ENCODE results near the gene CD300LF.

Gene CD300LF

GRCh38 chr17:74712756-74713155, at the start of gene CD300LF:
TSS of gene CD300LF (minus strand) at chr17:74712923. CDS start at chr17:74712866, 57 bp downstream.
- DNase-seq: no peak

DNA sequence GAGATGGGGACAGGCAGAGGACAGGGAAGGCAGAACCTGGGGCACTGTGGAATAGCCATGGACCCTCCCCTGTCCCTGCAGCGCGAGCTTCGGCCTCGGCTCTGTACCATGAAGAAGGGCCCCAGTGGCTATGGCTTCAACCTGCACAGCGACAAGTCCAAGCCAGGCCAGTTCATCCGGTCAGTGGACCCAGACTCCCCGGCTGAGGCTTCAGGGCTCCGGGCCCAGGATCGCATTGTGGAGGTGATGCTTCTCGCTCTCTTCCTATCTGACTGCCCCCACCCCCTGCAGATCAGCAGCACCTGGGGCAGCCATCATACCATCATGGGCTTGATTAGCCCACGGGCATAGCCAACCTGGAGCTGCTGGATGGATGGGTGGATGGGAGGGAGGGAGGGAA, 49.2 kb upstream of the CD300LF start:
- ATAC-seq (no peak), DNase-seq (no peak)

More at GRCh38 chr17:74712756-74713155, at the start of gene CD300LF:
- ATAC-seq: no peak

DNA sequence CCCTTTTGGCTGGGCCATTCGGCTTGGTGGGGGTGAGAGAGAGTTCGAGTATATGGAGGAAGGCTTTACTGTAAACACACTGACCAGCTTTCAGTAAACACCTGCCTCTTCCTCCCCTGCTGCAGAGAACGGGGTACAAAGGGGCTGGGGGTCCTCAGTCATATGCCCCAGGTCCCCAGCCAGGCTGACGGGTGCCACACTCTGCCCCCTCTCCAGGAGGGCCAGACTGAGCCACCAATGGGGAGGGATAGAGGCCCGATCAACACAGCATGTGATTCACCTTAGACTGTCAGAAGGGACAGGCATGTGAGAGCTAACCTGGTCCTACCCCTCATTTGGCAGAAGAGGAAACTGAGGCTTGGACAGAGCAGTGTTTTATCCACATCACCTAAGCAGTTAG, 48.7 kb upstream of the CD300LF start:
- DNase-seq: no peak
- ATAC-seq: no peak

DNA sequence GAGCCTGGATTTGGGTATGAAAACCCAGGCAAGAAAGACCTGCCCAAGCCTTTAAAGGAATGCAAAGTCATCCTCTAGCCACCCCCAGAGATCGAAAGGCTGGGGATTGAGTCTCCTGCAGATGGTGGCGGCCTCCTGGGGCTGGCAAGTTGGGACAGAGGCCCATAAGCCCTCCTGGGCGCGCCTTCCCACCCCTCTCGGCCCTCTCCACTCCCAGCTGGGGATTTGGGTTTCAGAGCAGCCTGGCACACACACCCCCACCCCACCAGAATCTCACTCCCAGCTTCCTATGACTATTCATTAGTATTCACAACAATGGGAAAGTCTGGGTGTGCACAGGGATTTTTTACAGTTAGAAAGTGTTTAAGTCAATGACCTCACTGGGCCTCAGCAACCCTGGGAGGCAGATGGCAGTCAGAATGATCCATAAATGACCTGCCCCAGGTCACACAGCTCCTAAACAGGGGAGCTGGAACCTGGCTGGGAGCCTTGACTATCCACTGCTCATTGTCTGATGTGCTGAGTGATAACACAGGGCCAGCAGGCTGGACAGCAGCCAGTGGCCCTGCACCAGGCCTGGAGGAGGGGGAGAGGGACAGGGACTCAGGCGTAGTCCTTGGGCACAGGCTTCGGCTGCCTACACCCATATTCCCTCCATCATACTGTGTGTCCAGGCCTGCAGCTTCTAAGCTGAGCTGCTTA, 47.8 kb upstream of the CD300LF start:
- ATAC-seq: no peak

GRCh38 chr17:74759941-74760340, 47.2 kb upstream of the CD300LF start:
- ATAC-seq: no peak

More for the DNA sequence above, 47.8 kb upstream of the CD300LF start:
- DNase-seq: no peak

DNA sequence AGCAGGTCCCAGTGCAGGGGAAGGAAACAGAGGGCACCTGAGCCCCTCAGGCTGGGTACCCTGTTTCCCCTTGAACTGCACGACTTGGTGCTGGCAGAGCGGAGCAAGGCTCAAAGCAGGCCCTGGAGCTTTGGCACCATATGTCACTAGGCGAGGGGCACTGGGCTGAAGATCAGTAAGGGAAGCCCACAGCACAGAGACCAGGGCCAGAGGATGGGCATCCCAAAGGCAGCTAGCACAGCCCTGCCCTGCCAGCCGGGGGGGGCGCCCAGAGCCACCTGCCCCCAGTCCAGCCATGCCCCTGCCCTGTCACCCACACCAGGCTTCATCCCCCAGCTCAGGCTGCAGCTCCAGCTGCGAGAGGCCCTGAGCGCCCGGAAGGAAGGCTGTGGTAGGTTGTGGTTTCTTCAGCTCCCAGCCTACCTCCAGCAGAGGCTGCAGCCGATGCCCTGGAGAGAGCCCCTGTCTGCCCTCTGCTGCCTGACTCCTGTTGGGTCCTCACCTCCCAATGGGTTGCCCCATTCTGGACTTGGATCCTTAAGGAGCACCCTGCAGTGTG, 46.6 kb upstream of the CD300LF start:
- ATAC-seq (peak; percentile 80), DNase-seq (peak; percentile 55)

More at GRCh38 chr17:74759941-74760340, 47.2 kb upstream of the CD300LF start:
- no peak for DNase-seq

GRCh38 chr17:74758848-74759168, 46.1 kb upstream of the CD300LF start:
- DNase-seq (no peak), ATAC-seq (peak; percentile 54)

- no peak for ATAC-seq
- no peak for DNase-seq
These were observed 45.5 kb upstream of the CD300LF start for GRCh38 chr17:74757931-74758847.

DNA sequence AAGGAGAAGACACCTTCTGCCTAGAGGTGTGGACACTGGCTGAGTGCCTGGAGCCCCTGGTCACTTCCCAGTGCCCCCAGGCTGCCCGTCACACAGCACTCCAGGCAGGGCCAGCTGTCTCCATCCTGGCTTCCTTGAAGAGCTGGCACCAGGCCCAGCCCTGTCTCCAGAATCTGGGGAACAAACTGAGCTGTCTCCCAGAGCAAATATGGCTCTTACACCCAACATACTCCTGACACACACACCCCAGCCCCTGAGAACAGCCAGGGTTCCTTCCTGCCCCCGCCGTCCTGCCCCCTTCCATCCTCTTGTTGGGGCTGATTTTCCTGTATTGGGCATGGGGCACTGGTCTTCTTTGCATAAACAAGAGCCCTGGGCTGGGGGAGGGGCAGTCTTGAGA, 44.8 kb upstream of the CD300LF start:
- ATAC-seq (no peak), DNase-seq (no peak)

DNA sequence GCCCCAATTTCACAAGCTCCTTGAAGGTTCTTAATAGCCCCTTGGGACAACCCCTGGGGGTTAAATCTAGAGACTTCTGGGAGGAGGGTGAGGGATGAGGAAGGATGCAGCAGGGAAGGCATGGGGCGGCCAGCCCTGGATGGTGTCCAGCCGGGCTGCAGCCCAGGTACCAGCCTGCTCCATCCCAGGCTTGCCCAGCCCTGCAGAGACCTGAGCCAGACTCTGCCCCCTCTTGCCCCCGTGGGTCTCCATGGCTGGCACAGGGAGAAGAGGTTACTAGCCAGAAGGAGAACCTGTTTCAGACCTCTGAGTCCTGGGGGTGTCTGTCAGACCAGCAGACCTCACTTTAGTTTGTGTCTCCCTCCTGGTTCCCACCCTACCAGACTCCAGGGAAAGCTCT, 44.2 kb upstream of the CD300LF start:
- no peak for ATAC-seq

DNA sequence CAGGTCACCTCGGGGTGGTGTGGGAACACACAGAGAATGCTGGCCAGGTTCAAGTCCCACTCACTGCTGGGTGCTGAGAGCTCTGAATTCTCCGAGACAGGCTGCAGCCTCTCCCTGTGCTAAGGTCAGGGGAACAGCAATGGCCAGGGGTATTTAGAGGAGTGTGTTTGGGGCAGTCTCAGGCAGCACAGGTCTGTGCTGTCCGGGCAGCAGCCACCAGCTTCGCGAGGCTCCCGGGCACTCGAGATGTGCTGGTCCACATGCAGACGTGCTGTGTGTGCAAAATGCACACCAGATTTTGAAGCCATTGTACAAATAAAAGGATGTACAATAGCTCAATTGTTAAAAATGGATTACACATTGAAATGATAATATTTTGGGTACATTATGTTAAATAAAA, 42.8 kb upstream of the CD300LF start:
- ATAC-seq (no peak), DNase-seq (no peak)

More for the DNA sequence above, 44.2 kb upstream of the CD300LF start:
- DNase-seq: no peak

- DNase-seq (no peak), ATAC-seq (no peak)
These were observed 42.1 kb upstream of the CD300LF start for GRCh38 chr17:74754832-74755231.

DNA sequence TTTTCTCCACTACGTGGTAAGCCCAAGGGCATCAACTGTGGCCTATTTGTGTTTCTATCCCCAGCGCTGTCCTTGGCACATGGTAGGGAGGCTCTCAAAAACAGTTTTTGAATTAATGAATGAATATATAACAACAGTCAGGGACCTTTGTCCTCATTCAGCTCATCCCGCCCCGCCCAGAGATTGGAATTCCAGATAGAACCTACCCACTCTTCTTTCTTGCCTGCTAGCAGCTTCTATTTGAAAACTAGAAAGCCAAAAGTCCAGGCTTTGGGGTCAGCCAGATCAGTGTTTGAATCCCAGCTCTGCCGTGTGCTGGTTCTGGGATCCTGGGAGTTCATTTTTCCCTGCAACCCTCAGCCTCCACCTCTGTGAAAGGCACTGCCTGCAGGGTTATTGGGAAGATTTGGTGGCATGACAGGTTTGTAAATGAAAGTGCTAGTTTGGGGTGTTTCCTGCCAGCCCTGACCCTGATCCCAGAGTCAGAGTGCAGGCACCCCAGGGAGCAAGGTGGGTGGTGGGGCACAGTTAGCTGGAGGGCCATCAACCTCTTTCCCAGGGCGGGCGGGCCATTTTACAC, 40.2 kb upstream of the CD300LF start:
- no peak for DNase-seq

GRCh38 chr17:74752415-74752814, 39.7 kb upstream of the CD300LF start:
- ATAC-seq (no peak), DNase-seq (no peak)

More for the DNA sequence above, 40.2 kb upstream of the CD300LF start:
- ATAC-seq: no peak

- no peak for ATAC-seq
- peak; percentile 52 for DNase-seq
These were observed 37.8 kb upstream of the CD300LF start for GRCh38 chr17:74750327-74751069.

GRCh38 chr17:74750039-74750326, 37.3 kb upstream of the CD300LF start:
- no peak for DNase-seq
- no peak for ATAC-seq

DNA sequence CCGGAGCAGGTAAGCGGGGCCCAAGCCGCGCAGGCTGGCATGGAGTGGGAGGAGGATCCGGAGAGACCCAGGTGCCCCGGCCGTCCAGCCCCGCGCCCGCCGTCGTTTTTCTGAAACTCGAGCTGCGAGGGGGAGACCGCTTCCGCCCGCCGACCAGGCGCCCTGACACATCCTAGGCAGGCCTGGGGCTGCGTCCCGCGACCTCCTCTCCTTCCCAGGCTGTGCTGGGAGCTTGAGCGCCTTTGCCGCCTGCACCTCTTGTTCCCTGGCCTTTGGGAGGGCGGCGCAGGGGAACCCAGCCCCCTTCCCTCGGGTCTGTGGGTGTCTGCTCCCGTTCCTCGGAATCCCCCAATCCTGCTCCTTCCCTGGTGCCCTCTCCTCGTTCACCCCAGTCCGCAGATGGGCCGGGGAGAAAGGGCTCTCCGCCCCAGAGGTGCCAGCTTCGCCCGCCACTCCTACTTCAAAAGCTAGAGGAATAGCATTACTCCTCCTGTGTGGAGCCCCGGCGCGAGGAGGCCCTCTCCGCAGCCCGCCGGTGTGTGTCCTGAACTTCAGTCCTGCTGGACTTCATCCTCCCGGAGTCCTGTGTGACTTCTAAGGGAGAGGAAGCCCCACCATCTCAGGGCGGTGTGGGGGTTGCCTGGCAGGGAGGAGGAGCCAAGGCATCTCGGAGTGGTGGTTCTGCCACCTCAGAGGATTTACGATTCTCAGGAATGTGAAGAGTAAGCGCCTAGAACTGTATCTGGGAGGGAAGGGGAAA, 36.7 kb upstream of the CD300LF start:
- peak; percentile 64 for DNase-seq
- no peak for ATAC-seq

GRCh38 chr17:74748529-74749278, 36.0 kb upstream of the CD300LF start, which contains the start of gene NHERF1:
TSS of gene NHERF1 (plus strand) at chr17:74748628. CDS start at chr17:74748847, 219 bp downstream.
- ATAC-seq (peak; percentile 91), DNase-seq (peak; percentile 97)

GRCh38 chr17:74748279-74748528, 35.5 kb upstream of the CD300LF start:
- DNase-seq (no peak), ATAC-seq (no peak)

- no peak for ATAC-seq
- DNase-seq: no peak
These were observed 34.2 kb upstream of the CD300LF start for GRCh38 chr17:74746922-74747321.

GRCh38 chr17:74746376-74746775, 33.7 kb upstream of the CD300LF start:
- DNase-seq (no peak), ATAC-seq (no peak)
